GM12892 (cell line): ENCODE data around the gene RUNDC3A.

Experiments
- DNase-seq: peaks from one replicate; pipeline ENCODE4 v3.0.0; 2011; ENCODE audit not compliant: insufficient read length
- FAIRE-seq: peaks from 2 replicates; lab custom pipeline; 2011; peaks lifted over from hg19 to GRCh38; lab: Jason Lieb, UNC
- POLR2A ChIP-seq: IDR thresholded peaks from 2 replicates; pipeline ENCODE4 v1.6.1; 2011; ENCODE audit warnings: low read depth, low read length, control low read depth
- POLR2AphosphoS5 ChIP-seq: IDR thresholded peaks from 2 replicates; pipeline ENCODE4 v1.6.1; 2011; ENCODE audit warnings: low read depth, low read length, control low read depth
- TAF1 ChIP-seq: IDR thresholded peaks from 2 replicates; pipeline ENCODE4 v1.6.1; 2011; ENCODE audit warnings: low read depth, mild to moderate bottlenecking, control low read depth, low read length, borderline replicate concordance

The RUNDC3A gene

DNA sequence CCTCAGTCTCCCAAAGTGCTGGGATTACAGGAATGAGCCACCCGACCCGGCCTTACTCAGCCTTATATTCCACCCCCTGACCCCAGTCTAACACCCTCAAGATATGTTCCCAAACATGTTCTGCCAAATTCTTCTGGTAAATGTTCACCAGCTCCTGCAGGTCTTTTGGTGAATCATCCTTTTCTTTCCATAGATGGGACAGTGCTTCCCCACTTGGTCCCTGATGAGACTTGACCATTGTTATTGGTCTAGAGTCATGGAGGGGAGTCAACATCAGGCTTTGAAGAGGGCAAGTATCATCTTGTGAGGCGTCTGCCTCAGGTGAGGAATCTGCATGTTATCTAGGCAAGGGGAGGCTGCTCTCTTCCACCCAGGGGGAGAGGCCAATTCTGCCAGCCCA is 10.4 kb upstream of the RUNDC3A start:
- no peak for FAIRE-seq

DNA sequence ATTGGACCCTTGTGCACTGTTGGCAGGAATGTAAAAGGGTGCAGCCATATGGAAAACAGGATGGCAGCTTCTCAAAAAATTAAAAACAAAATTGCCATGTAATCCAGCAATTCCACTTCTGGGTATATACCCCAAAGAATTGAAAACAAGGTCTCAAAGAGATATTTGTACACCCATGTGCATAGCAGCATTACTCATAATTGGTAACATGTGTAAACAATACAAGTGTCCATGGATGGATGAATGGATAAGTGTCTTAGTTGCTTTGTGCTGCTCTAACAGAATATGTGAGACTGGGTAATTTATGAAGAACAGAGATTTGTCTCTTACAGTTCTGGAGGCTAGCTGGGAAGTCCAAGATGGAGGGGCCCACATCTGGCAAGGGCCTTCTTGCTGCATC is 3.8 kb upstream of the RUNDC3A start:
- TF ChIP-seq TAF1 (no peak), POLR2A (no peak), POLR2AphosphoS5 (no peak)
- FAIRE-seq, result no peak

More for the DNA sequence above, 10.4 kb upstream of the RUNDC3A start:
- DNase-seq, result no peak
- TF ChIP-seq POLR2A (no peak), TAF1 (no peak), POLR2AphosphoS5 (no peak)

DNA sequence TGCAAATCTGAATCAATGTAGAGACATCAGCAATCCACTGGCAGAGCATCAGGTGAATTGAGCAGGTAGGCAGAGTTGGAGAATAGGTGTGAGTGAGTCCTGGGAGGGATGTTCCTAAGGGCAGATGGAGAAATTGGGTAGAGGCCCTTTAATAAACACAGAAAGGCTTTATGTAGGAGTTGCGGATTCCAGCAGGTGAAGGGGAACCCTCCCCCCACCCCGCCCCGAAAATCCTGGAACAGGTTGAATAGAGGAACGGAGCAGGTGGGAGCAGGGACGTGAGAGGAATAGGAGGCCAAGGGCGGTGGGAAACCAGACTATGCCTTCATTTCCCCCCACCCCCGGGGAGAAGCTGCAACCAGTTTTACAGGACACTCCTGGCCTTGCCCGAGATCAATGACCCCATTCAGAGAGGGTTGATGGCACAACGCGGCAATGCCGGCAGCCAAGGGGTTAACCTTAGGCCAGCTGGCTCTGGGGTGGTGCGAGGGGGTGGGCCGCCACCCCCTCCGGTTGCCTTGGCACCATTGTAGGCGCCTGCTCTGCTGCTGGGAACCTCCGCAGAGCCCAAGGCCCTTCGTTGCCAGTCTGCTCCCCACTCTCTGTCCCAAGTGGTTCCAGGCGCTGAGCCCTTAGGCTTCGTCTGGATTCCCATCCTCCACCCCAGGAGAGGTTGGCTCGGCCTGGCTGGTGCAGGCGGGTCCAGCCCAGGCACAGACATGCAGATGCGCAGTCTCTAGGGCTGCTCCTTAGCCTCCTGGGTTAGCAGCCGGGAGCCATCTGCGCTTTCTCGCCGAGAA is 814 bp upstream of the RUNDC3A start:
- no peak for FAIRE-seq
- no peak for TF ChIP-seq POLR2AphosphoS5
- no peak for TF ChIP-seq TAF1
- no peak for TF ChIP-seq POLR2A
- DNase-seq, result no peak

More for the DNA sequence above, 3.8 kb upstream of the RUNDC3A start:
- DNase-seq, result no peak

DNA sequence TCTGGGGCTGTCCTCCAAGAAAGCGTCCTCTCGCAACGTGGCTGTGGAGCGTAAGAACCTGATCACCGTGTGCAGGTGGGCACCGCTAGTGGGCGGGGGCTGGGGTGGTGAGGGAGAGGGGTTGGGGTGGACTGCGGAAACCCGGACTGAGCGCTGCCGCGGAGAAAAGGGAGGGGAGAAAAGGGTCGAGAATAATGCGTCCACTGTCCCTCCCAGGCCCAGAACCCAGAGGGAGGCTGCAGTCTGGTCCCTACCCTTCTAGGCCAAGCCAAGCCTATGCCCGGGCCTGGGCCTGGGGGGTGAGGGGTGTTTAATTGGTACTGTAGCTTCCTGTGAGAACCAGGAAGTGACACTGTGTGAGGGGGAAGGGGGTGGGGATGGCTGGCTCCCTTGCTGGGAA is 464 bp downstream of the RUNDC3A start:
- TF ChIP-seq POLR2A, result no peak
- no peak for TF ChIP-seq POLR2AphosphoS5
- TF ChIP-seq TAF1, result no peak
- DNase-seq, result no peak
- no peak for FAIRE-seq

DNA sequence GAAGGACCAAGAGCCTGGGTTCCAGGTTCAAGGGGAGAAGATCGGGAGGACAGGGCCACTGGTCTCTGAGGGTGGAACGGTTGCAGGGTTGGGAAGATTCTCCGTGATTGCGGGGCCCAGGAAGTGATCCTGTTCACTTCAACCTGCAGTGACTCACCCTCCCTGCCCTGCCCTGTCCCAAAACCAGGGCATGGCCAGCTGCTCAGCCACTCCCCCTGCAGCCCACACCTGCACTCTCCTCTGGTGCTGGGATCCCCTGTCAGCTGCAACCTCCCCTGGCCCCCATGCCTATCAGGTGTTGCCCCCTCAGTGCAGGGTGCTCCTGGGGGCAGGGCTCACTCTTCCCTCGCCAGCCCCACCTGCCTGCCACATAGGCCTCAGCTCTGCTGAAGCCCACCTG is 1.1 kb downstream of the RUNDC3A start:
- DNase-seq (no peak), FAIRE-seq (no peak)
- TF ChIP-seq TAF1, result no peak
- no peak for TF ChIP-seq POLR2AphosphoS5
- no peak for TF ChIP-seq POLR2A

DNA sequence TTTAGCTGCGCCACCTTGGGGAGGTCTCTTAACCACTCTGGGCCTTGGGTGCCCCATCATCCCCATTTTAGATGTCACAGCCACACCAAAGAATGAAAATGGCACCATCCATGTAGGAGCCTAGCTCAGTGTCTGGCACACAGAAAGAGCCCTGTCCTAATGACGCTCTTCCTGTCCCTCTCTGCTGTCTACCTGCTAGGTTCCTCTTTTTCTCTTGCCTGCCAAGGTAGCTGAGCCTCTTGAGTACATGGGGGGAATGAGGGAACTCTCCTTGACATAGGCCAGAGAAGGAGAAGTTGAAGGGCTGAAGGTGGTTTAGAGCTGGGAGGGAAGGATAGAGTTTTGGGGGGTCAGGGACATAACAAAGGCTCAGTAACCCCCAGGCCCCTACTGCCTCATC is 1.8 kb downstream of the RUNDC3A start:
- no peak for DNase-seq
- no peak for TF ChIP-seq POLR2A
- TF ChIP-seq POLR2AphosphoS5, result no peak
- TF ChIP-seq TAF1, result no peak
- no peak for FAIRE-seq

DNA sequence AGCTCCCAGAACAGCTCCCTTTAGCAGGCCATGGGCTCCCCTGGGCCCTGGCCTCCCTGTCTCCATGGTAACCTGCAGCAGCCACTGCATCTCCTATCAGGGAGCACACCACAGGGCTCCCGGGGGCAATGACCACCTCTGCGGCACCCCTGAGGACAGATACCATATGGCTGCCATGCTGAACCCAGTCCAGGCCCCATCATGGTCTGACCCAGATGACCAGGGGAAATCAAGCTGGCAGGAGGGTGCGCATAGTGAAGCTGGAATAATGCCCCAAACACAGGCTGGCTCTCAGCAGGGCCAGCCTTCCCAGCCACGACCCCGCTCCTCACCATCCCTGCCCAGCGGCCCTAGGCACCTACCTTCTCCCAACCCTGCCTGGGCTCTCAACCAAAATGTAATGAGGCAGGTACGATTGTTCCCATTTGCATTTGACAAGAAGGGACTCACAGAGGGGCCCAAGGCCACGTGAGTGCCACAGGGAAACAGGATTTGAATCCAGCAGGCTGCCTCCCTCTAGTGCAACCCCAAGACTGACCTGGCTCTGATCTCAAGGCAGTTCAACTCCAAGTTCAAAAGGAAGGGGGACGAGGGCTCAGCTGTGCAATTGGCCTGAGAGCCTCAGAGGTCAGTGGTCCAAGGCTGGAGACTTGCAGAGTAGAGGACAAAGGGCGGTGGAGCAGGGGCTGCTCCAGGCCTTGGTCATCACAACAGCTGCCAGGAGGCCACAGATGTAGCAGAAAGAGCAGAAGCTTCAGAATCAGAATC is 2.4 kb downstream of the RUNDC3A start:
- FAIRE-seq (no peak), DNase-seq (no peak)
- no peak for TF ChIP-seq POLR2A
- TF ChIP-seq TAF1, result no peak
- TF ChIP-seq POLR2AphosphoS5, result no peak

DNA sequence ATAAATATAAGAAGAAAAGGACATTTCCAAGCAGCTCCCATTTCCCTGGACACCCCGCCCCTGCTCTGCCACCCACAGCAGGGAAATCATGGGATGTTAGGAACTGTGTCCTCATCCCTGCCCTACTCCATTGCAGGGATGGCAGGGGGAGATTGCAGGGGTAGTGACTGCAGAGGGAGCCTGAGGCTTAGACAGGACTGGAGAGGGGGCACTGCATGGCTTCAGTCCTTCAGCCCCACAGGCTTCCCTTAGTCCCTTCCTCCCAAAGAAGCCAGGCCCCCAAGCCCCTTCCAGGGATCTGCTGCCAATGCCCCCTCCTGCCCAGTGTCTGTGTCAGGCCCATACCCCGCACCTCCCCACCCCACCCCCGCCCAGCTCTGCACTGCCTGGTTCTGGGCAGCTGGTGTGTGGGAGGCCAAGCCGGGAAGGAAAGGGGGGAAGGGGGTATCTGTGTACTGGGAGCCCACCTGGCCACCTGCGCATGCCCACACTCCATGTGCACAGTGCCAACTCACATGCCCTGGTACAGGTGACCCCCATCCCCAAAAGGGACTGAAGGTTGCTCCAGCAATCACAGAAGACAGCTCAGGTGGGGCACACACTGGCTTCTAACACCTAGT is 3.3 kb downstream of the RUNDC3A start:
- no peak for FAIRE-seq

DNA sequence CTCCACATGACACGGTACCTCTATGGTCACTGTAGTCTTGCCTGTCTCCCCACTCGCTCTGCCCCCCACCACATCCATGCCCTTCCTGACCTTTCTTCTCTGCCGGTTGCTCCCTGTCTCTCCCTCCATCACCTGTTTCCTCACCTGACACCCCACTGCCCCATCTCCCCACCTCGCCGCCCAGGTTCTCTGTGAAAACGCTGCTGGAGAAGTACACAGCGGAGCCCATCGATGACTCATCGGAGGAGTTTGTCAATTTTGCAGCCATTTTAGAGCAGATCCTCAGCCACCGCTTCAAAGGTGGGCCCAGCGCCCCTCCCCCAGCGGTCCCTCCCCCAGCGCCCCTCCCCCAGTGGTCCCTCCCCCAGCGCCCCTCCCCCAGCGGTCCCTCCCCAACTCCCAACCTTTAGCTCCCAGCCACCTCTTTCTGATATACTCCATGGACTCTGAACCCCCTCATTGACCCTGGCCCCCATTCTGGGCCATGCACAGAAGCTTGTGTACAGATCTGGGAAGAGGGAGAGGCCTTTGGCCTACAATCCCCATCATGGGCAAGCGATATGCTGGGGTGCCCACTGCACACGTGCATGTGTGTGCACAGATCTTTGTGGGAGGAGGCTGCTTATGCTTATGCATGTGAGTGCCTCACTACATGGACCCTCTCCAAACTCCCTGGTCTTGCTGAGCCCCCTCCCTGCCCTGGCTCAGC is 4.1 kb downstream of the RUNDC3A start:
- TF ChIP-seq POLR2AphosphoS5, result no peak
- no peak for TF ChIP-seq POLR2A
- TF ChIP-seq TAF1, result no peak
- no peak for DNase-seq
- no peak for FAIRE-seq

More for the DNA sequence above, 3.3 kb downstream of the RUNDC3A start:
- no peak for TF ChIP-seq POLR2AphosphoS5
- no peak for TF ChIP-seq TAF1
- TF ChIP-seq POLR2A, result no peak
- no peak for DNase-seq

DNA sequence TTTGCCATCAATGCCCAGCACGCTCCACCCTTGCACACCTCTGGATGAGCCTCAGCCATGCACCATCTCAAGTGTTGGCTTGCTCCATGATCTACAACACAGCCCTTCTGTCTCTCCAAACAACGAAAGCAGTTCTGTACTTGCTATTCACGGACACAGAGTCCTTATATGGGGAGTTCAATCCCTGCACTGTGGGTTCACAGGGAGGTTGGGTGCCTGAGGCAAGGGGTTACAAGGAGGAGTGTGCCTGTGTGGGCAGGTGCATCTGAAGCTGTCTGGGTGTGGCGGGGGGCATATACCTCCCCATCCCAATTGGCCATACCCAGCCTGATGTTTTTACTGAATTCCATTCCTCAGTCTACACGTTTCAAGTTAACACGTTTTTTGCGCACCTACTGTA is 5.6 kb downstream of the RUNDC3A start:
- DNase-seq (no peak), FAIRE-seq (no peak)
- TF ChIP-seq TAF1, result no peak
- TF ChIP-seq POLR2AphosphoS5, result no peak
- no peak for TF ChIP-seq POLR2A

DNA sequence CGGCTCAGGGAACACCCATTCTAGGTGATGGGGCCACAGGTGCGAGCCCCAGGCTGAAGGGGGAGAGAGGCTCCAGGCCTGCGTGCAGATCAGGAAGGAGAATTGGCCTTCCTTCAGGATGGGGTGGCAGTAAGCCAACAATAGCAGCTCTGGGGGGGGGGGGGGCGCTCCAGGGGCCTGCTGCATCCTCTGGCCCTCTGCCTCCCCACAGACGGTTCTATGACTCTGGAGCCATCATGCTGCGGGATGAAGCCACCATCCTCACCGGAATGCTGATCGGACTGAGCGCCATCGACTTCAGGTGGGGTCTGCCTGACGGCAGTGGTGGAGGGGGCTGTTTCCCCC is 6.1 kb downstream of the RUNDC3A start:
- DNase-seq (no peak), FAIRE-seq (no peak)
- TF ChIP-seq POLR2AphosphoS5 (no peak), POLR2A (no peak), TAF1 (no peak)
